ENCODE results near the gene ETNPPL. TPM values are rescaled to one million over a fixed set of nuclear protein-coding genes. Genes with fewer than 3 reads are reported as not detected.

The ETNPPL gene
- total RNA-seq, 1 donor from 2014 or later: 10.6 TPM

DNA sequence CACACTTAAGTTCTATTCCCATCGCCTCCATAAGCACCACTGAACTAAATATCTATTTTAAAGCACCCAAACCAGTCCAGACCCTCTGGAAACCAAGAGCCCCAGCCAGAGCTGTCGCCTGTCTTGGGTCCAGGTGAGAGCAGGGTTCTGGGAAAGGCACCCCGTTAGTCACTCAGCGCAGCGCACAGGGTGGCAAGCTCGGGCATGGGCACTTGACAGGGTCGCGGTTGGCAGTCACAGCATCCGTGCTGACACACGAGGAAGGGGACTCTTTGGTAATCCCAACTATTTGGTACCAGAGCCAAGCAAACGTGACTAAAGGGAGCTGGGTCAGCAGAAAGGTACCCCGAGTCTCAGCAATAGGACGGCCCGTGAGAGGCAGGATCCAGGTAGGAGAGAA is 24.3 kb upstream of the ETNPPL start:
- Histone ChIP-seq H3K9me3 (replicated peaks) (no peaks in the 10 kb centered on the region), H3K27me3 (ENCODE audit: low read depth) (no peaks in the 10 kb centered on the region), H3K4me1 (no peaks in the 10 kb centered on the region), H3K27ac (replicated peaks) (no peak overlapping the region), H3K36me3 (no peaks in the 10 kb centered on the region), H3K4me3 (no peak overlapping the region)
- intact Hi-C loops (cut with micrococcal nuclease): no loop called here
- no peak for DNase-seq
- TF ChIP-seq, protein P1, sequence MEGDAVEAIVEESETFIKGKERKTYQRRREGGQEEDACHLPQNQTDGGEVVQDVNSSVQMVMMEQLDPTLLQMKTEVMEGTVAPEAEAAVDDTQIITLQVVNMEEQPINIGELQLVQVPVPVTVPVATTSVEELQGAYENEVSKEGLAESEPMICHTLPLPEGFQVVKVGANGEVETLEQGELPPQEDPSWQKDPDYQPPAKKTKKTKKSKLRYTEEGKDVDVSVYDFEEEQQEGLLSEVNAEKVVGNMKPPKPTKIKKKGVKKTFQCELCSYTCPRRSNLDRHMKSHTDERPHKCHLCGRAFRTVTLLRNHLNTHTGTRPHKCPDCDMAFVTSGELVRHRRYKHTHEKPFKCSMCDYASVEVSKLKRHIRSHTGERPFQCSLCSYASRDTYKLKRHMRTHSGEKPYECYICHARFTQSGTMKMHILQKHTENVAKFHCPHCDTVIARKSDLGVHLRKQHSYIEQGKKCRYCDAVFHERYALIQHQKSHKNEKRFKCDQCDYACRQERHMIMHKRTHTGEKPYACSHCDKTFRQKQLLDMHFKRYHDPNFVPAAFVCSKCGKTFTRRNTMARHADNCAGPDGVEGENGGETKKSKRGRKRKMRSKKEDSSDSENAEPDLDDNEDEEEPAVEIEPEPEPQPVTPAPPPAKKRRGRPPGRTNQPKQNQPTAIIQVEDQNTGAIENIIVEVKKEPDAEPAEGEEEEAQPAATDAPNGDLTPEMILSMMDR (IDR thresholded peaks at IDR 0.05; ENCODE audit: borderline replicate concordance): no peak

- intact Hi-C loops (cut with micrococcal nuclease): no loop called here
- TF ChIP-seq, protein P1 (IDR thresholded peaks at IDR 0.05; ENCODE audit: borderline replicate concordance): no peak
- Histone ChIP-seq H3K4me1 (no peaks in the 10 kb centered on the region), H3K4me3 (no peak overlapping the region), H3K36me3 (no peaks in the 10 kb centered on the region), H3K27ac (replicated peaks) (no peak overlapping the region), H3K27me3 (ENCODE audit: low read depth) (no peaks in the 10 kb centered on the region), H3K9me3 (replicated peaks) (no peaks in the 10 kb centered on the region)
- DNase-seq: no peak
Measured at GRCh38 chr4:108786351-108786750, 23.5 kb upstream of the ETNPPL start.

DNA sequence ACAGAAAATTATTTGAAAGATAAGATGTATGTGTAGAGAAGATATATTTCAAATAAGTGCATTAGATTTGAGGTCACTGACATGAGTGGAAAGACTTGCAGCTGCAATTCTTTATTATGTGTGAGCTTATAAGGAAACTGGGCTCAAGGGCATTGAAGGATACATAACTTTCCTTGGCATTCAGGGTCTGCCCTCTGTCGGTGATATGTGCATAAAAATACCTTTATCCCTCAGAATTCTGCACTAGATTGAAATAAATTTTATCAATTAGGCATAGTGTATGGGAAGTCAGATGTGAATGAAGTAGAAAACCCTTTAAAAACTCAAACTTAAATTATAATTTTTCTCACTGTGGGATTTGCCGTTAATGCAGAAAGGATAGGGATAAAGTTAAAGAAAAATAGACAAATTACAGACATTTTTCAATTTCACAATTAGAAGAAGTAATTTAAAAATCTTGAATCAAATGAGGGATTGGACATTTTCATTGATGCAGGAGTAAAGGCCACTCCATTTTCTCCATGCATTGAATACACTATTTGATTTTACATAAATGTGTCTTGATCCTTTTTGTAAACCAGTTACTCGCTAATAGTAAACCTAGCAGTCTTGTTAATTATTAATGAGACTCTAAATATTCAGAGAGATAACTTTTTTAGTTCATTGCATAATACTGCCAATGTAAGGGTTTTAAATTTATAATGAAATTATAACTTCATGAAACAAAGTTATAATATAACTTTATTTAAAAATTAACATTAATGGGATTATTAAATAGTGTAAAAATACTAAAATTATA is 21.0 kb upstream of the ETNPPL start:
- no peaks in the 10 kb centered on the region for H3K9me3 ChIP-seq (replicated peaks)
- no peak overlapping the region for H3K27ac ChIP-seq (replicated peaks)
- no peak for DNase-seq
- no peaks in the 10 kb centered on the region for H3K27me3 ChIP-seq (ENCODE audit: low read depth)
- no peaks in the 10 kb centered on the region for H3K36me3 ChIP-seq
- intact Hi-C loops (cut with micrococcal nuclease): no loop called here
- TF ChIP-seq, protein P1 (IDR thresholded peaks at IDR 0.05; ENCODE audit: borderline replicate concordance): peak; percentile 37
- H3K4me3 ChIP-seq: no peak overlapping the region
- H3K4me1 ChIP-seq: no peaks in the 10 kb centered on the region

GRCh38 chr4:108779958-108780357 is 17.1 kb upstream of the ETNPPL start:
- intact Hi-C loops (cut with micrococcal nuclease): no loop called here
- Histone ChIP-seq H3K27me3 (ENCODE audit: low read depth) (no peaks in the 10 kb centered on the region), H3K9me3 (replicated peaks) (no peaks in the 10 kb centered on the region), H3K36me3 (no peaks in the 10 kb centered on the region), H3K4me1 (peaks cover 5% of the 10 kb centered on the region), H3K27ac (replicated peaks) (no peak overlapping the region), H3K4me3 (no peak overlapping the region)
- no peak for DNase-seq
- TF ChIP-seq, protein P1 (IDR thresholded peaks at IDR 0.05; ENCODE audit: borderline replicate concordance): no peak

GRCh38 chr4:108777388-108777787 is 14.5 kb upstream of the ETNPPL start:
- DNase-seq: no peak
- Histone ChIP-seq H3K4me1 (peaks cover 18% of the 10 kb centered on the region), H3K36me3 (no peaks in the 10 kb centered on the region), H3K27ac (replicated peaks) (no peak overlapping the region), H3K9me3 (replicated peaks) (no peaks in the 10 kb centered on the region), H3K27me3 (ENCODE audit: low read depth) (no peaks in the 10 kb centered on the region), H3K4me3 (no peak overlapping the region)
- TF ChIP-seq, protein P1 (IDR thresholded peaks at IDR 0.05; ENCODE audit: borderline replicate concordance): no peak
- intact Hi-C loops (cut with micrococcal nuclease): no loop called here
